Epithelial cell of prostate (primary cell): Measurements from ENCODE around the gene GRK6.
A peak's percentile ranks its signal among the peaks of the same experiment; 100 is the strongest.
"Not testable (repeated sequence)": the region's sequence is repeated elsewhere in the genome, so short reads cannot be mapped to it uniquely, and the experiment has no call there.

Experiments used
- DNase-seq: peaks from one replicate; pipeline ENCODE4 v3.0.0-alpha.2; 2011; ENCODE audit warnings: low read depth, low spot score
- H3K27ac ChIP-seq: fragments of 450-650 bp; 2 replicates; pipeline ENCODE4 v1.5.1; 2017; ENCODE audit warnings: mild to moderate bottlenecking

The GRK6 gene

DNA sequence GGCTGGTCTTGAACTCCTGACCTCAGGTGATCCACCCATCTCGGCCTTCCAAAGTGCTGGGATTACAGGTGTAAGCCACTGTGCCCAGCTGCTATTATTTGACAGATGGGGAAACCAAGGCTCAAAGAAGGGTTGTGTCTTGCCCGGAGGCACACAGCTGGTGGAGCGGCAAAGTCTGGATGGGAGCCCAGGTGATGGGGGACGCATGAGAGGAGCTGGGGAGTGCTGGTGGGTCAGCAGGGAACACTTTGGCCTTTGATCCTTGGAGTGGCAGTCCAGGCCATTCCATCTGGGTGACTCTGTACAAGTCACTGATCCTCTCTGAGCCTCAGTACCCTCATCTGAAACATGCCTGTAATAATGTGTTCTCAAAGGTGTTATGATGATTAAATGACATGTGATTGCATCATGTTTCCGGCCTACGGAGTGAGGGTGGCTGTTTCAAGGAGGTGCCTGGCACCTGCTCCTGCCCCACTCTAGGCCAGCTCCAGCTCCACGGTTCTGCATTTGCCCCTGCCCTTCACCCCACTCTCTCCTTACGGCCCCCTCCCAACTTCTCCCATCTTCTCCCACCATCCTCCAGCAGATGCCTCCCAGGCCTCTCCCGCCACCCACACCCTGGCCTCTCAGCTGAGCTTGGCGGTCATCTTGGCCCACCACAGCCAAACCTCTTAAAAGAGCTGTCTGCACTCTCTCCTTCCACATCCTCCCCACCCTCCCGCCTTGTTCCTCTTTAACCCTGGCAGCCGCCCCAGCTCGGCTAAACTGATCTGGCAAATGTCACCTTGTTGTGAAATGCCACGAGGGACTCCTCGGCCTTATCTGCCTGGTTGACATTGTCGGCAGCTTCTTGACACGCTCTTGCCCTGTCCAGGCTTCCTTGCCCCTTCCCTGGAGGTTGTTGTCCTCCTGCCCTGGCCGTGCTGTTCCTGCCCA lies 52.5 kb downstream of the GRK6 start:
- DNase-seq = no peak
- peak overlapping the region; percentile 88 for H3K27ac ChIP-seq

DNA sequence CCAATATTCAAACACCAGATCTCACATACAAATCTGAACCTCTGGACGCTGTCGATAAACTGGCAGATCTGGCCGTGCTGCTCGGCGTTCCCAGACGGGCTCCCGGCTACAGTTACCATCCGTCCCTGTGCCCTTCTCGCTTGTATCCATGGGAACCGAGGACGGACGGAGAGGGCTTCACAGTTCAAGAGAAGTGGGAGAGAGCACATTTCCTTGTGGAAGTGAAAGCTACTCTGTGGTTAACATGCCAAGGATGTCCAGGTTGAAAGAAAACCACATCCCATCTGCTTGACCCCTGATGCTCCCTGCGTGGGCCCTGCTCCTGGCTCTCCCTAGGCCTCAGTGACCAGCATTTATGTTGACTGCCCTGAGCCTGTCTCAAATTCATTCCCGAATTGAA lies 53.3 kb downstream of the GRK6 start:
- no peak for DNase-seq

DNA sequence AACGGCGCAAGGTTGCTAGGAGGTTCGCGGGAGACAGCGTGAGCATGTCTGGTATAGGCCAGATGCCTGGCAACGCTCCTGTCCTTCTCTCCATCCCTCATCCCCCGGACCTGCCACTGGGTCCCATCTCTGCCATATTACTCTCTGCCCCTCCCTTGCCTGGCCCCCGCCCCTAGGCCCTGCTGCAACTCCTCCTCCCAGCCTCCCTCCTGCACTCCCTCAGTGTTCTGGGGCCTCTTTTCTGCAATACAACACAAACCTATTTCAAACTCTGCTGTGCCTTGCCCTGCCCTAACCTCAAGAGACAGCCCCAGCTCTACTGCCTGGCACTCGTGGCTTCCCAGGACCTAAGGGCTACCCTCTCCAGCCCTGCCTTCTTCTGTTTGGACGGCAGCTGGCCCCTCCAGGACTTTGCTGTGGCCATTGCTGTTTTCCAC lies 55.9 kb downstream of the GRK6 start:
- no peak for DNase-seq
- no peak overlapping the region for H3K27ac ChIP-seq

More for the DNA sequence above, 53.3 kb downstream of the GRK6 start:
- H3K27ac ChIP-seq = peak overlapping the region; percentile 88

DNA sequence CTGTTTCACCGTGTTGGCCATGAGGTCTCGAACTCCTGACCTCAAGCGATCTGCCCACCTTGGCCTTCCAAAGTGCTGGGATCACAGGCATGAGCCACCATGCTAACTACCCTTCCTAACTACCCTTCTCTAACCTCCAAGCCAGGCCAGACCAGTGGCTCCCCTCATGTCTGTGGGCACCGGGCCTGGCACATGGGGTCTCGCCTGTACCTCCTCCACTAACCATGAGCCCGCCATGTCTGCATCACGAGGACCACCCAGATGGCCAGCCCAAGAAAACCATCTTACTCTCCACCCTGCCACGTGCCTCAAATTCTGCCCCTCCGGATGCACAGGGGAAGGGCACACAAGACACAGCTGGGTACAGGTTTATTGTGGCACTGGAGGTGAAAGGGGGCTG lies 56.6 kb downstream of the GRK6 start:
- H3K27ac ChIP-seq = no peak overlapping the region
- no peak for DNase-seq

DNA sequence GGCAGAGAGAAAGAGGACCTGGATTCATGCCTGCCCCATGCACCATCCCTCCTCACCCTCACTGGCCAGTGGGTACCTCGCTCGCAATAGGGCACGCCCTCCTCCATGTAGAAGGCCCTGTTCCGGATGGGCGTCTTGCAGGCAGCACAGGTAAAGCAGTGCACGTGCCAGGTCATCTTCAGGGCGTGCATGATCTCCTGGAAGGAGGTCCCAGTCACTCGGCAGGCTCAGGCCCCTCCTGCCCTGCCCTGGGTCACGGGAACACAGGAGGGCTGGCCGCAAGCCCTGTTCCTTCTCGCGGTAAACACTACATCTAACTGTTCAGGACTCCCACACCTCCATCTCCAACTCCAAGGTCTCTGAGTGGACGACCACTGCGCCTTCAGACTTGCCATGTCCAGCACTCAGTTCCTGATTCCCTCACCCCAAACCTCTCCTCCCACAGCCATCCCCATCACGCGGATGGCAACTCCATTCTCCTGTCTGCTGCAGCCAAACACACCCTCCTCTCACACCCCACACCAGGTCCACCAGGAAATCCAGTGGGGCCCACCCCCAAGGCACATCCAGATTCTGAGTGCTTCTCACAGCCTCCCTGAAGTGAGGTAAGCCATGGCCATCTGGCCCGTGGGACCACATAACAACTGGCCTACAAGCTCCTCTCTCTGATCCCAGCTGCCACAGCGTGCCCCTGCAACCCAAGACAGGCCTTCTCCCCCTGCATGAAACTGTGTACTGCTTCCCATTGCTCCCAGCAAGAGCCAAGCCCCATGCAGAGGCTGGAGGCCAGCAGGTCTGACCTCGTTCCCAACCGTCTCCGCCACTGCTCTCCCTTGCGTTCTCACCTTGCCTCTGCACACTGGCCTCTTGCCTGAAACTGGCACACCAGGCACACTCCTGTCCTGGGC lies 57.8 kb downstream of the GRK6 start:
- H3K27ac ChIP-seq = no peak overlapping the region
- no peak for DNase-seq

DNA sequence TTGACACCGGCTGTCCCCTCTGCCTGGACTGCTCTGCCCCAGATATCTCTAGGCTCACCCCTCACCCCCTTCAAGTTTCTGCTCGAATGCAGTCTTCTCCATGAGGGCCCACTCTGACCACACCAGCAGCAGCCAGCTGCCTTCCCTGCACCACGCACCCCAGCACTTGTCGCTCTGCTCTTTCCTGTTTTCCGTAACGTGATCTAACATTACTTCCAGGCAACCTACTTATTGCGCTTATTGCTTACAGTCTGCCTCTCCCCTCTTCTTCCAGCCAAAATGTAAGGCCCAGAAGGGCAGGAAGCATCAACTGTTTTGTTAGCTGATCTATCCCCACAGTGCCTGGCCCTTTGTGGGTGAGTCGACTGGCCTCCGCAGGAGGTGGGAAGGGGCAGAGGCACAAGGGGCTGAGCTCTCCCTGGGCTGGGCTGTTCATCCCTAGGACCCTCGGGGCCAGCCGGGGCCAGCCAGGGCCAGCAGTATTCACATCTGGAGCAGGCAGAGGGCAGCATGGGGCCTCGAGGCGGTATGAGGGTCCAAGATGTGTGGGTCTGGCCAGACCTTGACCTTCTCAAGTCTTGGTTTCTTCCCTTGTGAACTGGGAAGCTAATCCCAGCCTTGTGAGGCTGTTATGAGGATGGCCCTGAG lies 58.5 kb downstream of the GRK6 start:
- DNase-seq = no peak
- no peak overlapping the region for H3K27ac ChIP-seq

DNA sequence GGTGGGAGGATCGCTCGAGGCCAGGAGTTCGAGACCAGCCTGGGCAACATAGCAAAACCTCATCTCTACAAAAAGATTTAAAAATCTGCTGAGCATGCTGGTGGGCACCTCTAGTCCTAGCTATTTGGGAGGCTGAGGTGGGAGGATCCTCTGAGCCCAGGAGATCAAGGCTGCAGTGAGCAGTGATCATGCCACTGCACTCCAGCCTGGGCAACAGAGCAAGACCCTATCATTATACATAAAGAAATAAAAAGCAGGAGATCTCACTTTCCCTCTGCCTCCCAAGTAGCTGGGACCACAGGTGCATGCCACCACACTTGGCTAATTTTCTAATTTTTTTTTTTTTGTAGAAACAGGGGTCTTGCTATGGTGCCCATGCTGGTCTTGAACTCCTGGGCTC lies 59.3 kb downstream of the GRK6 start:
- not testable (repeated sequence) for H3K27ac ChIP-seq, DNase-seq

DNA sequence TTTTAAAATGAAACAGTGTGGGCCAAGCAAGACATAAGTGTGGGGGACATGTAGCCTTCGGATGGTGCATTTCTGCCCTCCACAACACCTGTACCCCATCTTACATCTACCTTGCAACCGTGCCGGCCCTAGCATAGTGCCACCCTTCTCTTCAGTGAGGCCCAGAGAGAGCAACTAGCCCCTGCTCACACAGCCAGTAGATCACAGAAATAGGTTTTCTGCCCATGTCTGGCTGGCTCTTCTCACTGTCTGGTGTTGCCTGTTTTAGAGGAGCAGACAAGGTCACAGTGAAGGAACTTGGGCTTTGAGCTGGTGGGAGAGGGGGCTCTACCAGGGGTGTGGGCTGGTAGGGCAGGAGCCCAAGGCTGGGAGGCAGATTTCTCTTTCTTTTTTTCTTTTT lies 59.8 kb downstream of the GRK6 start:
- no peak overlapping the region for H3K27ac ChIP-seq
- no peak for DNase-seq

DNA sequence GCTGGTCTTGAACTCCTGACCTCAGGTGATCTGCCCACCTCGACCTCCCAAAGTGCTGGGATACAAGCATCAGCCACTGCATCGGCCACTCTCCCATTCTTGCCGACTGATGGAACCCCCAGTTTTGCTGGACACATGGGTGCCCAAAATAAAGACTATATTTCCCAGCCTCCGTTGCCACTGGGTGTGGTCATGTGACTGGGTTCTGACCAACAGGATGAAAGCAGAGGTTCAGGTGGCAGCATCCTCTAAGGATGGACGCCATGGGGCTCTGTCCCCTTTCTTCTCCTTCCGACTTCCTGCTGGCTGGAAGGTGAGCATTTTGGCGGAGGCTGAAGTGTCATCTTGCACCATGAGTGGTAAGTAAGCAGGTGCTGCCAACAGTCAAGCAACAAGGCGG lies 60.7 kb downstream of the GRK6 start:
- H3K27ac ChIP-seq = no peak overlapping the region
- DNase-seq = no peak

DNA sequence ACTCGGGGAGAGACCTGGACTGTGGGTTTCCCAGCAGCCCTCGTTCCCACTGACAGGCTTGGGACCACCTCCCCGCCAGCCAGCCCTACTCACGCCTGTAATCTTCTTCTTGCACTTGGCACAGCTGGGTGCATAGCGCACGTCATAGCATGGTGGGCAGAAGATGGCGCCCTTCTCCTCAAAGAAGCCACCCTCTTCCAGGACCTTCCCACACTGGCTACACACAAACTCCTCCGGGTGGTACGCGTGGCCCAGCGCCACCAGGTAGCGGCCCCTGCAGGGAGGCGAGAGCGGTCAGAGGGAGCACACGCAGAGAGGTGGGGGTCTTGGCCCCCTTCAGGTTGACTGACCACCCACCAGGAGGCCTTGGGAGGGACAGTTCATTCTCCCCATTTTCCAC lies 61.5 kb downstream of the GRK6 start:
- DNase-seq = no peak
- H3K27ac ChIP-seq = no peak overlapping the region

DNA sequence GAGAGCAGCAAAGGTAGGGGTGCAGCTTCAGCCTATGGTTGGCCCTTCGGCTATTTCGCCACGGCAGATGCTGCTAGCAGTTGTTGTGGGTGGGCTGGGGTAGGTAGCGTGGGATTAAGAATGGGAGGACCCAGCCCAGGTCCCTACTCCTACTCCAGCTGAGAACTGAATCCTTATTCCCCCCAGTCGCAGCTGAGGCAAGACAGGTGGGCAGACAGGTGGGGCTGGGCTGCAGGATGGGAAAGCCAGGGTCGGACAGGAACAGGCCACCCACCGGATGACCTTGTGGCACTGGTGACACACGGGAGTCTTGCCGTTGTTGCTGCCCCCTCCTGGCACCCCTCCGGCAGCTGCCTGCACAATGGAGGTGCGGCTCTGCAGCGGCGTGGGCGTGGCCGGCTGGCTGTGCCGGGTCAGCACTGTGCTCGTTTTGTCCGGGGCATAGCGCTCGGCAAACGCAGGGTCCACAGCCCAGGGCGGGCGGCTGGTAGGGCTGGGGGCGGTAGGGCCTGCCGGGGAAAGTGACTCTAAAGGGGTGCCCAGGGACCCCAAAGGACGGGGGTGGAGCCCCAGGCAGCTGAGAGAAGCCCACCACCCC lies 62.7 kb downstream of the GRK6 start:
- H3K27ac ChIP-seq = no peak overlapping the region
- DNase-seq = no peak

DNA sequence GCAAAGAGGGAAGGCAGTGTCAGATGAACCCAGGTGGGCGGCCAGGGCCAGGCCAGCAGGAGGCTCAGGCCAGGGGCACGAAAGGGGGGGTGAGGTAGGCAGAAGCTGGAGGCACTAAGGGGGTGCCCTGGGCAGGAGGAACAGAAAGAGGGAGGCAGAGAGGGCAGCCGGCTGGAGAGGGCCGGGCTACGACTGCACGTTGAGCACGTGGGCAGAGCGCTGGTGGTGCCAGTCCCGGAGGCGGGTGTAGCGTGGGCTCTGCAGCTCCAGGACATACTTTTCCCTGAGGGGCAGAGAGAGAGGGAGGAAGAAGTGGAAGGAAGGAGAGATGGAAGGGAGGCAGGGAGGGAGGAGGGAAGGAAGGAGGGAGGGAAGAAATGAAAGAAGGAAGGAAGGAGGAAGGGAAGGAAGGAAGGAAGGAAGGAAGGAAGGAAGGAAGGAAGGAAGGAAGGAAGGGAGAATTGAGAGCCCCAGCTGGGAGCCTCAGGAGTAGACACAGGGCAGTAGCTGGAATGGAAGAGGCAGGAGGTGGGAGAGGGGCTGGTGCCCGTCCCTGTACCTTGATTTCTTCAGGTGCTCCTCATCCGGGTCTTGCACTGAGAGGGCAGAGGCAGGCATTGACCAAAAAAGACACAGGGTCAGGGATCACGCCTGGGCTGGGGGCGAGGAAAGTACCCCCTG lies 64.0 kb downstream of the GRK6 start:
- no peak overlapping the region for H3K27ac ChIP-seq
- DNase-seq = no peak

DNA sequence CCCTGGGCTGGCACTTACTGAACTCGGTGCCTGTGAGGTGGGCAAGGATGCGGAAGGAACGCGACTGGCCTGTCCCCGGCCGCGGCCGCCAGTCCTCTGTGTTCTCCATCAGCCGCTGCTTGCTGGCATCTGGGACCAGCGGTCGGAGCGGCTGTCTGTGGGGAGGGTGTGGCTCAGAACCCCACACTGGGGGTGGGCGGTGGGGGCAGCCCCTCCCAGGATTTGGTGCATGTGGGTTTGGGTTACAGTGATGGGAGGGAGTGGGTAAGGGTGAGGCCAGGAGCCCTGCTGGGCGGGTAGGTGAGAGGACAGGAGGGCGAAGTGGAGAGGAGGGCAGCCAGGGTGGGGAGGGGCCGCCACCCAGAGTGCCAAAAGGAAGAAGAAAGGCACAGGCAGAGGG lies 64.5 kb downstream of the GRK6 start:
- DNase-seq = no peak
- H3K27ac ChIP-seq = no peak overlapping the region

DNA sequence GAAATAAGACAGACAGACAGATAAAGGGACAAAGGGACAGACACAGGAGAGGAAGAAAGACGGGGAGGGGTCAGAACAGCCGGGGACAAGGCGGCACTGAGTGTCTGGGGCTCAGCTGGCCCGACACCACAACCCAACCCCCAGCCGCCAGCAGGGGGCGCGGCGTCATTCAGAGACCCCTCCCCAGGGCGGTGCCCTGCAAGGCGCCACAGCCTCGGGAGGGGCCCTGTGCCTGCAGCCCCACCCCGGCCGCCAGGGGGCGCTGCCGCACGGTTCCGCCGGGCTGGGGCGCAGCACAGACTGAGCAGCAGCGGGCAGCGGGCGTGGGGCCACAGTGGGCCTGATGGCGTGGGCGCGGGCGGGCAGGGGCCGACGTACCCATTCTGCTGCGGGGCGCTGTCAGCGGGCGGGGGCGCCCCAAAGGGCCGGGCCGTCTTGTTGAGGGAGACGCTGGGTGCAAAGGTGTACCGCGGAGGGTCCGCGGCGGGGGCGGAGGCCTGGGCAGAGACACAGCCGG lies 65.0 kb downstream of the GRK6 start:
- no peak for DNase-seq
- H3K27ac ChIP-seq = no peak overlapping the region

DNA sequence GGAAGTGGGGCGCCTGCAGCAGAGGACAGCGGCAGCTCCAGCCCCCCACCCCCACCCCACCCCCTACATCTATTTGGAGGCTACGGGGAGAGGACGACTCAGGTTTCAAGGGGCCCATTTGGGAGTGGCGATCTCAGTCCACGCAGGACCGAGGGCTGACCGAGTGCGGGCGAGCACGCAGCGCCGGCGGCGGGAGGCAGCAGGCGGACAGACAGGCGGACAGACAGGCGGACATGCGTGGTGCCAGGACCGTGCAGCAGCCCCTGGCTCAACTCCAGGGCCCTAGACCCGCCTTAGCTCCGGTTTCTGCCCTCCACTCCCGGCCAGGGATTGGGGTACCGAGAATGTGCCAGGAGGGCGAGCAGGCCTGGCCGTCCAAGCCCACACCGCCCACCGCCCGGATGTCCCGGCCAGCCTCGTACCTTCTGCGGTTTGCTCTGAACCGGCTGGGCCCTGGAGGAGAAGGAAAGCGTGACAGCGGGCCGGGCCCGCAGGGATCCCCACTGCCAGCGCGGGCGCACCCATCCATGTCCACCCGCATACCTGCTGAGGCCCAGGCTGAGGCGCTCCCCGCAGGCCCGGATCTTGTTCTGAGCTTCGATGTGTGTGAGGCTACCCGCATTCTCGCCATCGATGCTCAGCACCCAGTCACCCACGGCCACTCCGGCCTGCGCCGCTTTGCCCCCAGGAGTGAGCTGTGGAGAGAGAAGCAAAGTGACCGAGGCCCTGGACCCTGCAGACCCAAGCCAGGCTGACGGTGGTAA lies 65.7 kb downstream of the GRK6 start:
- H3K27ac ChIP-seq = no peak overlapping the region
- DNase-seq = no peak
